HepG2 (cell line): ENCODE data around the gene MTHFD1L. TPM values are rescaled to one million over a fixed set of nuclear protein-coding genes. Genes with fewer than 3 reads are reported as not detected.

Experiments used
- ATAC-seq: fragments of 200-7000 bp; cut with Tn5 transposase; 3 replicates; pipeline ENCODE4 v1.9.1; 2020; ENCODE audit warnings: mild to moderate bottlenecking, moderate library complexity
- BruUV-seq: library from RNA; stranded (reverse); fragments of 400-500 nt; replicated peaks from 2 replicates; lab custom pipeline; 2021; lab: Mats Ljungman, UMichigan
- CTCF ChIA-PET: fragments of 300-600 bp; formaldehyde crosslinking; extraction: SDS; loops from one replicate; lab custom pipeline; 2021; ENCODE audit warnings: low total read pairs, inconsistent platforms, low intra/inter-chr PET ratio; lab: Yijun Ruan, JAX
- POLR2A ChIA-PET: fragments of 350-600 bp; sonication (Branson Sonifier 250); formaldehyde crosslinking; loops from one replicate; lab custom pipeline; 2020; ENCODE audit warnings: antibody characterized with exemption, inconsistent platforms; lab: Yijun Ruan, JAX
- DNase-seq: peaks from one replicate; pipeline ENCODE4 v3.0.0-alpha.2; 2015; ENCODE audit warnings: low spot score
- FAIRE-seq: peaks from 3 replicates; lab custom pipeline; 2011; peaks lifted over from hg19 to GRCh38; lab: Jason Lieb, UNC
- H2AFZ ChIP-seq: one replicate; pipeline ENCODE4 v1.6.1; 2011; ENCODE audit warnings: low read length, inconsistent platforms
- H3K27ac ChIP-seq: fragments of 300-600 bp; 3 replicates; pipeline ENCODE4 v1.8.0; 2011; ENCODE audit warnings: mixed run types, mild to moderate bottlenecking, mixed read lengths, low read length, inconsistent platforms; ENCODE audit not compliant: insufficient read depth; ENCODE audit errors: extremely low read length
- H3K27me3 ChIP-seq, 2 experiments: fragments of 200-600 bp in 1 of 2; 2 replicates in 1 of 2; 3 replicates in 1 of 2; pipeline versions ENCODE4 v1.6.0 to v1.8.0; 2011; ENCODE audit warnings: low read length in 2 of 2, mild to moderate bottlenecking in 2 of 2, moderate library complexity in 2 of 2, inconsistent platforms in 1 of 2; ENCODE audit not compliant: insufficient read depth in 2 of 2, control insufficient read depth in 1 of 2
- H3K36me3 ChIP-seq, 2 experiments: fragments of 200-600 bp in 1 of 2; replicated peaks in 1 of 2; 2 replicates in 1 of 2; 3 replicates in 1 of 2; pipeline versions ENCODE4 v1.5.1 to v1.8.0; 2011; ENCODE audit warnings: low read length in 2 of 2, inconsistent platforms in 1 of 2; ENCODE audit not compliant: insufficient read depth in 2 of 2, control insufficient read depth in 1 of 2
- H3K4me1 ChIP-seq: 2 replicates; pipeline ENCODE4 v1.5.1; 2012; ENCODE audit warnings: low read length, inconsistent platforms; ENCODE audit not compliant: insufficient read depth
- H3K4me2 ChIP-seq: 2 replicates; pipeline ENCODE4 v1.6.0; 2011; ENCODE audit warnings: low read depth, low read length, inconsistent platforms
- H3K4me3 ChIP-seq, 3 experiments: fragments of 200-600 bp in 1 of 3; sonication (generic), shearing (Covaris generic) in 1 of 3; replicated peaks in 1 of 3; 2 replicates each; pipeline ENCODE4 v1.5.1; 2011 to 2016; ENCODE audit warnings: low read length in 3 of 3, inconsistent platforms in 2 of 3, low read depth in 2 of 3, mild to moderate bottlenecking in 2 of 3, control low read depth in 1 of 3, mixed read lengths in 1 of 3; ENCODE audit not compliant: insufficient read depth in 1 of 3
- H3K79me2 ChIP-seq: one replicate; pipeline ENCODE4 v1.6.1; 2011; ENCODE audit warnings: low read length, inconsistent platforms; ENCODE audit not compliant: insufficient read depth
- H3K9ac ChIP-seq: 2 replicates; pipeline ENCODE4 v1.6.0; 2011; ENCODE audit warnings: mild to moderate bottlenecking, low read depth, low read length, inconsistent platforms; ENCODE audit not compliant: insufficient read depth
- H3K9me3 ChIP-seq: 2 replicates; pipeline ENCODE4 v1.5.1; 2012; ENCODE audit warnings: mild to moderate bottlenecking, low read length
- H4K20me1 ChIP-seq: 2 replicates; pipeline ENCODE4 v1.6.0; 2011; ENCODE audit warnings: inconsistent platforms, mild to moderate bottlenecking, low read length, moderate library complexity; ENCODE audit not compliant: insufficient read depth
- BRF2 ChIP-seq: sonication (generic); formaldehyde crosslinking; IDR thresholded peaks from 2 replicates; pipeline ENCODE4 v1.8.1; 2022; ENCODE audit warnings: mild to moderate bottlenecking, missing genetic modification reagents
- CEBPB ChIP-seq: IDR thresholded peaks from 2 replicates; pipeline ENCODE4 v1.6.1; 2011; ENCODE audit warnings: low read depth, low read length, improper control_type of control experiment, borderline replicate concordance
- HIVEP1 ChIP-seq: sonication (generic); formaldehyde crosslinking; IDR thresholded peaks from 2 replicates; pipeline ENCODE4 v1.4.0; 2020; ENCODE audit warnings: mild to moderate bottlenecking, missing genetic modification reagents
- NR2F2 ChIP-seq: IDR thresholded peaks from 2 replicates; pipeline ENCODE4 v1.6.1; 2012; ENCODE audit warnings: low read depth, inconsistent platforms, borderline replicate concordance
- NR2F6 ChIP-seq, 2 experiments: IDR thresholded peaks; 2 replicates each; pipeline ENCODE4 v1.6.1; 2016; ENCODE audit warnings: antibody characterized with exemption in 1 of 2, mild to moderate bottlenecking in 1 of 2
- RARA ChIP-seq: IDR thresholded peaks from 2 replicates; pipeline ENCODE4 v1.6.1; 2016; ENCODE audit warnings: missing genetic modification reagents, missing compliant biosample characterization
- RXRB ChIP-seq: IDR thresholded peaks from 2 replicates; pipeline ENCODE4 v1.6.1; 2016; ENCODE audit warnings: borderline replicate concordance, missing genetic modification reagents, missing compliant biosample characterization
- SMC3 ChIP-seq: IDR thresholded peaks from 2 replicates; pipeline ENCODE4 v1.6.1; 2011; ENCODE audit warnings: low read length, improper control_type of control experiment
- STAG1 ChIP-seq: sonication (generic); formaldehyde crosslinking; IDR thresholded peaks from 2 replicates; pipeline ENCODE4 v1.4.0; 2020; ENCODE audit warnings: missing genetic modification reagents
- ZNF430 ChIP-seq: sonication (generic); formaldehyde crosslinking; IDR thresholded peaks from 2 replicates; pipeline ENCODE4 v1.9.0; 2021; ENCODE audit warnings: mild to moderate bottlenecking, missing genetic modification reagents
- ZUFSP ChIP-seq: sonication (generic); formaldehyde crosslinking; IDR thresholded peaks from 2 replicates; pipeline ENCODE4 v1.9.0; 2021; ENCODE audit warnings: missing genetic modification reagents, mild to moderate bottlenecking, borderline replicate concordance
- WGBS: methylation state at CpG from one replicate; pipeline ENCODE4 v1.1.6; 2017; ENCODE audit warnings: low lambda C conversion rate; 5-methylcytosine and 5-hydroxymethylcytosine counted together
- in situ Hi-C: cut with HindIII; loops from 2 replicates; pipeline ENCODE4 v1.10.0; 2017; ENCODE audit warnings: low pct_unique_long_range_greater_than_20kb; ENCODE audit not compliant: extremely low pct_ligation_motif_present
- intact Hi-C: fragments of 100-400 bp; cut with micrococcal nuclease; formaldehyde crosslinking; loops from one replicate; pipeline ENCODE4 v1.10.0; 2022; ENCODE audit not compliant: unreplicated experiment
- polyA plus RNA-seq, 8 experiments: library from polyadenylated mRNA; depleted of rRNA in 3 of 8; stranded (reverse) in 7 of 8; unstranded in 1 of 8; fragments of >200 nt; fragmentation: Illumina TruSeq in 4 of 8; extraction: Trizol in 4 of 8; gene quantifications; 2 replicates each; pipeline versions ENCODE4 v1.2.1 to v1.2.3, GENCODE V29; 2011 to 2016; ENCODE audit warnings: low read depth in 4 of 8, missing spikeins in 1 of 8, mixed read lengths in 1 of 8; ENCODE audit not compliant: insufficient read depth in 1 of 8
- total RNA-seq, 5 experiments: library from RNA; depleted of rRNA; stranded (reverse); fragments of >200 nt; fragmentation: Illumina TruSeq; extraction: Trizol; gene quantifications; 2 replicates each; pipeline ENCODE4 v1.2.3, GENCODE V29; 2016; ENCODE audit warnings: low read depth in 1 of 5
- TF ChIP-seq, protein P1 (sequence below): sonication (generic); formaldehyde crosslinking; conservative IDR thresholded peaks from 2 replicates; pipeline ENCODE4 v1.4.0; 2020; ENCODE audit warnings: mild to moderate bottlenecking, missing genetic modification reagents, moderate library complexity
- TF ChIP-seq, protein P2 (sequence below): sonication (generic); formaldehyde crosslinking; IDR thresholded peaks from 2 replicates; pipeline ENCODE4 v1.5.0; 2020; ENCODE audit warnings: mild to moderate bottlenecking, missing genetic modification reagents, moderate library complexity

MTHFD1L gene
- total and polyA plus RNA-seq, 2 of the 13 experiments (the other 11 are each of a cell fraction or from before 2014, with no cell fraction given), result 24.0 to 39.6 TPM

- no TSS peak for BruUV-seq
- ChIA-PET CTCF (interaction anchor here (0.6 kb wide), 1 partner anchor 73 kb away, joined by 4 read pairs; no protein-coding TSS in a partner anchor), POLR2A (no interaction called here)
- no peaks in the 10 kb centered on the region for H4K20me1 ChIP-seq
- peaks cover 15% of the 10 kb centered on the region for H3K4me1 ChIP-seq
- FAIRE-seq (peak; percentile 47), DNase-seq (peak; percentile 21), ATAC-seq (peak; percentile 70)
- no peak overlapping the region for H3K27ac ChIP-seq
- H3K4me3 ChIP-seq, result no peak overlapping the region
- no peaks in the 10 kb centered on the region for H3K79me2 ChIP-seq
- no peak overlapping the region for H3K9ac ChIP-seq
- WGBS, result 83% methylated on average over 16 of the region's 16 CpGs
- in situ Hi-C loops (no loop called here), intact Hi-C loops (no loop called here)
- H2AFZ ChIP-seq, result no peak overlapping the region
- H3K27me3 ChIP-seq, result no peaks in the 10 kb centered on the region
- H3K9me3 ChIP-seq, result no peaks in the 10 kb centered on the region
- peaks cover 7 to 24% of the 10 kb centered on the region in 2 experiments; a peak in 4 of 5 replicates for H3K36me3 ChIP-seq
- H3K4me2 ChIP-seq, result peak overlapping the region; percentile 21; the same call in 1 of the 2 replicates
- TF ChIP-seq BRF2 (CRISPR knock-in tag), result no peak
- peak; percentile 72 for TF ChIP-seq RARA (CRISPR knock-in tag)
- no peak for TF ChIP-seq HIVEP1
- no peak for TF ChIP-seq ZUFSP
- TF ChIP-seq ZNF430, result 0 out of 2 replicates have a peak, but pooled peaks have one; percentile 16
- TF ChIP-seq SMC3, result peak; percentile 6; the same call in 1 of the 2 replicates
- TF ChIP-seq NR2F2, result peak; percentile 47; the same call in 1 of the 2 replicates
- peak; percentile 39 for TF ChIP-seq STAG1 (CRISPR knock-in tag)
- peak; percentile 58; the same call in 1 of the 2 replicates for TF ChIP-seq CEBPB
- TF ChIP-seq, protein P1, sequence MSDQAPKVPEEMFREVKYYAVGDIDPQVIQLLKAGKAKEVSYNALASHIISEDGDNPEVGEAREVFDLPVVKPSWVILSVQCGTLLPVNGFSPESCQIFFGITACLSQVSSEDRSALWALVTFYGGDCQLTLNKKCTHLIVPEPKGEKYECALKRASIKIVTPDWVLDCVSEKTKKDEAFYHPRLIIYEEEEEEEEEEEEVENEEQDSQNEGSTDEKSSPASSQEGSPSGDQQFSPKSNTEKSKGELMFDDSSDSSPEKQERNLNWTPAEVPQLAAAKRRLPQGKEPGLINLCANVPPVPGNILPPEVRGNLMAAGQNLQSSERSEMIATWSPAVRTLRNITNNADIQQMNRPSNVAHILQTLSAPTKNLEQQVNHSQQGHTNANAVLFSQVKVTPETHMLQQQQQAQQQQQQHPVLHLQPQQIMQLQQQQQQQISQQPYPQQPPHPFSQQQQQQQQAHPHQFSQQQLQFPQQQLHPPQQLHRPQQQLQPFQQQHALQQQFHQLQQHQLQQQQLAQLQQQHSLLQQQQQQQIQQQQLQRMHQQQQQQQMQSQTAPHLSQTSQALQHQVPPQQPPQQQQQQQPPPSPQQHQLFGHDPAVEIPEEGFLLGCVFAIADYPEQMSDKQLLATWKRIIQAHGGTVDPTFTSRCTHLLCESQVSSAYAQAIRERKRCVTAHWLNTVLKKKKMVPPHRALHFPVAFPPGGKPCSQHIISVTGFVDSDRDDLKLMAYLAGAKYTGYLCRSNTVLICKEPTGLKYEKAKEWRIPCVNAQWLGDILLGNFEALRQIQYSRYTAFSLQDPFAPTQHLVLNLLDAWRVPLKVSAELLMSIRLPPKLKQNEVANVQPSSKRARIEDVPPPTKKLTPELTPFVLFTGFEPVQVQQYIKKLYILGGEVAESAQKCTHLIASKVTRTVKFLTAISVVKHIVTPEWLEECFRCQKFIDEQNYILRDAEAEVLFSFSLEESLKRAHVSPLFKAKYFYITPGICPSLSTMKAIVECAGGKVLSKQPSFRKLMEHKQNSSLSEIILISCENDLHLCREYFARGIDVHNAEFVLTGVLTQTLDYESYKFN (CRISPR knock-in tag), result peak; percentile 52
- TF ChIP-seq, protein P2, sequence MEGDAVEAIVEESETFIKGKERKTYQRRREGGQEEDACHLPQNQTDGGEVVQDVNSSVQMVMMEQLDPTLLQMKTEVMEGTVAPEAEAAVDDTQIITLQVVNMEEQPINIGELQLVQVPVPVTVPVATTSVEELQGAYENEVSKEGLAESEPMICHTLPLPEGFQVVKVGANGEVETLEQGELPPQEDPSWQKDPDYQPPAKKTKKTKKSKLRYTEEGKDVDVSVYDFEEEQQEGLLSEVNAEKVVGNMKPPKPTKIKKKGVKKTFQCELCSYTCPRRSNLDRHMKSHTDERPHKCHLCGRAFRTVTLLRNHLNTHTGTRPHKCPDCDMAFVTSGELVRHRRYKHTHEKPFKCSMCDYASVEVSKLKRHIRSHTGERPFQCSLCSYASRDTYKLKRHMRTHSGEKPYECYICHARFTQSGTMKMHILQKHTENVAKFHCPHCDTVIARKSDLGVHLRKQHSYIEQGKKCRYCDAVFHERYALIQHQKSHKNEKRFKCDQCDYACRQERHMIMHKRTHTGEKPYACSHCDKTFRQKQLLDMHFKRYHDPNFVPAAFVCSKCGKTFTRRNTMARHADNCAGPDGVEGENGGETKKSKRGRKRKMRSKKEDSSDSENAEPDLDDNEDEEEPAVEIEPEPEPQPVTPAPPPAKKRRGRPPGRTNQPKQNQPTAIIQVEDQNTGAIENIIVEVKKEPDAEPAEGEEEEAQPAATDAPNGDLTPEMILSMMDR (CRISPR knock-in tag), result peak; percentile 43
- TF ChIP-seq RXRB (CRISPR knock-in tag), result 0 out of 2 replicates have a peak, but pooled peaks have one; percentile 13
- TF ChIP-seq NR2F6 (IDR thresholded peaks at IDR 0.05), result peak; percentile 73
- TF ChIP-seq NR2F6 (CRISPR knock-in tag; IDR thresholded peaks at IDR 0.05), result peak; percentile 57; the same call in 1 of the 2 replicates
Measured at GRCh38 chr6:151087861-151088598, 222.5 kb downstream of the MTHFD1L start.
